Activated CD8-positive, alpha-beta memory T cell treated with anti-CD3 and anti-CD28 coated beads, Interleukin-2, amount 50 U/mL, for 1 hour (primary cell): ENCODE data around the gene ZKSCAN3.
"Not testable (repeated sequence)": the region's sequence is repeated elsewhere in the genome, so short reads cannot be mapped to it uniquely, and the experiment has no call there.

Source experiments
- DNase-seq: peaks from one replicate; pipeline ENCODE4 v3.0.0-alpha.2; 2020; ENCODE audit errors: extremely low read depth

Gene ZKSCAN3

DNA sequence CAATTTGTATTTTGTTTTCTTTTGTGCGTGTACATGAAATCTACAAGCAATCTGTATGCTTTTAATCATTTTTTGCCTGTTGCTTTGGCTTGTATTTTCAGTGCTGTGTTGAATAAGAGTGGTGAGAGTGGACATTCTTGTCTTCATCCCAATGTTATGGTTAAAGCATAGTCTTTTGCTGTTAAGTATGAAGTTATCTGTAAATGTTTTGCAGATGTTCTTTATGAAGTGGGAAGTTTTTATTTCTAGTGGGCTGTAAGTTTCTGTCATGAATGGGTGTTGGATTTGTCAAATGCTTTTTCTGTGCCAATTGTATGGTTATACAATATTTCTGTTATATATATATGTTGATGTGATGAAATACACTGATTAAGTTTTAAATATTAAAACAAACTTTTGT lies 24.2 kb downstream of the ZKSCAN3 start:
- DNase-seq: no peak

GRCh38 chr6:28377879-28378278 lies 28.1 kb downstream of the ZKSCAN3 start:
- no peak for DNase-seq

DNA sequence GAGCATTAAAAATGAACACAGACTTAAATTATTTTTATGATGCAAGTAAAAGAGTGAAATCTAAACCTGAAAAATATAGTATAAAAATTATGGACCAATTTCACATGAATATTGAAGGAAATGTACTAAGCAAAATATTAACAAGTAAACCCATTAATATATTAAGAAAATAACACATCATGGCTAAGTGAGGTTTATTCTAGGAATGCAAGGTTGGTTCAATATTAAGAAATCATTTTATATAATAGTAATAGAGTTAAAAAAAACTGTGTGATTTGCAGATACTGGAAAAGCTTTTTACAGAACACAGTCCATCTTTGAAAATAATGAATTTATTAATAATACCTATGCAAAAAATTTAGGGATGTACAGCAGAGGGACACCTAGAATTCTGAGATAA lies 28.9 kb downstream of the ZKSCAN3 start:
- no peak for DNase-seq

DNA sequence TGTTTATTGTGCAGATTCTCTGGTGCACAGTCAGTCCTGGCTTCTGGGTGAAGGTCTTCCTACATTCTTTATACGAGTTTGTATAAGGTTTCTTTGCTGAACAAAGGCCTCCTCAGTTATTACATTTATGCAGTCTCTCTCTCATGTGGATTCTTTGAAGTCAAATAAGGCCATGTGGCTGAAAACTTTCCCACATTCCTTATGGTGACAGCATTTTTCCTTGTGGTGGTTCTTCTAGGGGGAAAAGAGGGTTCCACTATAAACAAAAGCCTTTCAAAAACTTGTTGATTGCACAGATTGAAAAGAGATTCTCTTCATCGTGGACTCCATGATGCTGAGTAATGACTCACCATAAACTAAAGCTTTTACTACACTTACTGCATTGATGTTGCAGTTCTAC lies 30.6 kb downstream of the ZKSCAN3 start:
- no peak for DNase-seq

- DNase-seq: no peak
Measured at GRCh38 chr6:28383235-28384142, 33.7 kb downstream of the ZKSCAN3 start.

DNA sequence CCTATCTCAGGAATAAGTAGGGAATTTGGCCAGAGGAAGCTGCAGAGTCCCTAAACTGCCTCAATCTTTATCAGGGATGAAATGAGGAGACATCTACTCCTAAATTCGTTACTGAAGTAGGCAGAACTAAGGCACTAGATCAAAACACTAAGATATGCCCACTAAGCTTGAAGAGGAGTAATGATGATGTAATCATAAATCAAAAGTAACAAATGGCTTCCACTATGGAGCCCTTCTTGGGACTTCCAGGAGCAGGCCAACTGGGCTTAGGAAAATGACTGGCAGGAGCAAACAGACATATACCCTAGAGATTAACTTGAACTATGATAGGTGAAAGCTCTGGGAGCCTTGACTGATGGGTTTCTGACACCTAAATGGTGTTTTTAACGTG lies 34.4 kb downstream of the ZKSCAN3 start:
- DNase-seq: no peak

GRCh38 chr6:28390688-28391087 lies 40.9 kb downstream of the ZKSCAN3 start:
- no peak for DNase-seq

GRCh38 chr6:28393912-28394662 lies 44.3 kb downstream of the ZKSCAN3 start:
- DNase-seq: no peak

- DNase-seq: no peak
Measured at GRCh38 chr6:28395918-28396317, 46.2 kb downstream of the ZKSCAN3 start.

DNA sequence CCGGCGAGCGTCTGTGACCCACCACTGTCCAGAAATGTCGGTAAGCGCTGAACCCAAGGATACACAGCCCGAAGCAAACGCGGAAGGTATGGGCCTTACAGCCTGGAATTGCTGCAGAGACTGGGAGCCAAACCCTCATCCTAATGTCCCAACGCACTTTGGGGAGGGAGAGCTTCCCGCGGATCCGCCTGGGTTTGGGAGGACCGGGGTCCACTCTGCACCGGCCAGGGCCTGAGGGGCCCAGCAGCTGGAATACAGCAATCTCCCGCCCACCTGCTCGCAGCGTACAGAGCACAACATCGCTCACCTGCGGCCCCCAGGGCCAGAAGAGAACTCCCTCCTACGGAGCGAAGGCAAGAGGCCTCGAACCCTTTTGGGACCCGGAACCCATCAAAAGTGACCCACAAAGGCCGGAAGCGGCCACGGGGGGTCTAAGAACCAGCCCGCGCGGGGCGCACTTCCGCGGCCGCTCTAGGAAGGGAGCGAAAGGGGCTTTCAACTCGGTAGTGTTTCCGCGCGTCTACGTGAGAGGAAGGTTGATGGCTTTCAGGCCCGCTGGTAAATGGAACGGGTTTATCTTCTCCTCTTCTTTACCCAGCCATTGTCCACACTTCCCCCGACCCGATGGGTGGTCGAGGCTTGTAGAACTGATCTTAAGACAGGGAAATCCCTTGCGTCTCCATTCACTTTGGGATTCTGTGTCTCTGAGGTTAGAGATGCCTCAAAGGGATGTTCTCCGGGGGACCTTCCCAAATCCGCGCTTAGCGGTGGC lies 49.8 kb downstream of the ZKSCAN3 start, which contains the start of gene ZSCAN12:
Gene ZSCAN12 (minus strand): TSS at position 398 of the 772 bp plus-strand sequence. CDS start 1,342 bp downstream, outside the sequence.
- peak; percentile 66 for DNase-seq

GRCh38 chr6:28400122-28400451 lies 50.3 kb downstream of the ZKSCAN3 start:
- DNase-seq: no peak

DNA sequence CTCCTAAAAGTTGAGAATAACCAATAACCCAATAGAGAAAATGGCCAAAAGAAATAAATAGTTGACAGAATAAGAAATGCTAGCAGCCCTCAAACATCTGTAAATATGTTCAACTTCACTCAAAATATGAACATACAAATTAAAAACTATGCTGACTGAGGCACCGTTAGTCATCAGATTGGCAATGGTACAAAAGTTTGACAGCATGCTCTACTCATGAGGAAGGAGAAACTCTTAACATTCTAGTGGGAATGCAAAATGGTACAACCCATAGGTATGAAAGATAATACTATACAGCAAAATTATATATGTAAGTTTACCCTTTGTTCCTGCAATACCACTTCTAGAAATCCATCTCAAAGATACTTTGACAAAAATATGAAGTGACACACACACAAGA lies 51.4 kb downstream of the ZKSCAN3 start:
- DNase-seq: no peak

- no peak for DNase-seq
Measured at GRCh38 chr6:28402197-28402596, 52.5 kb downstream of the ZKSCAN3 start.

- not testable (repeated sequence) for DNase-seq
Measured at GRCh38 chr6:28403923-28404322, 54.2 kb downstream of the ZKSCAN3 start.

- DNase-seq: no peak
Measured at GRCh38 chr6:28407401-28407800, 57.7 kb downstream of the ZKSCAN3 start.

GRCh38 chr6:28408076-28408802 lies 58.5 kb downstream of the ZKSCAN3 start:
- DNase-seq: no peak

DNA sequence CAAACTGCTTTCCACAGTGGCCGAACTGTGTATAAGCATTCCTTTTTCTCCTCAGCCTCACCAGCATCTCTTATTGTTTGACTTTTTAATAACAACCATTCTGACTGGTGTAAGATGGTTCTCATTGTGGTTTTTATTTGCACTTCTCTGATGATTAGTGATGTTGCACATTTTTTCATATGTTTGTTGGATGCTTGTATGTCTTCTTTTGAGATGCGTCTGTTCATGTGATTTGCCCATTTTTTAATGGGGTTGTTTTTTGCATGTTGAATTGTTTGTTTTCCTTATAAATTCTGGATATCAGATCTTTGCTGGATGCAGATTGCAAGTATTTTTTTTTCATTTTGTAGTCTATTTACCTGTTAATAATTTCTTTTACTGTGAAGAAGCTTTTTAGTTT lies 61.0 kb downstream of the ZKSCAN3 start:
- DNase-seq: no peak

DNA sequence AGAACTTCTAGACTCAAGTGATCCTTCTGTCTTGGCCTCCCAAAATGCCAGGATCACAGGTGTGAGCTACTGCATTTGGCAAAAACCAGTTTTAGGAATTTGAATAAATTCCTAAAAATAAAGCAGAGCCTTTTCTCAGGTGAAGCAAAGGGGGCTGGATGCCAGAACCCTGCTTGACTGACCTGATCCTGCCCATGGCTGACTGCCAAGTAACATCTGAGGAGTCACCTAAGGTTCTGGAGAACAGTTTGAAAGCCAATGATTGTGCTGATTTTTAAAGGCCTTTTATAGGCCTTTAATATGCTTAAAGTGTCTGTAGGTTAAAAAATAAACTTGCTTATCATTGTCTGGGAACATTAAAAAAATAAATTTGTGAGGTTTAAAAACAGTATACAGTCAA lies 63.9 kb downstream of the ZKSCAN3 start:
- no peak for DNase-seq
